Activated CD8-positive, alpha-beta memory T cell treated with anti-CD3 and anti-CD28 coated beads for 24 hours (primary cell): Measurements from ENCODE around the gene YBEY.

Experiments
- DNase-seq: peaks from one replicate; pipeline ENCODE4 v3.0.0-alpha.2; 2020

YBEY gene

GRCh38 chr21:46265736-46266525 lies 20.2 kb upstream of the YBEY start:
- no peak for DNase-seq

- DNase-seq: no peak
These were observed 19.2 kb upstream of the YBEY start for GRCh38 chr21:46266946-46267345.

GRCh38 chr21:46268371-46268770 lies 17.8 kb upstream of the YBEY start:
- no peak for DNase-seq

GRCh38 chr21:46269466-46269865 lies 16.7 kb upstream of the YBEY start:
- DNase-seq: no peak

GRCh38 chr21:46273341-46273740 lies 12.8 kb upstream of the YBEY start:
- DNase-seq: no peak

DNA sequence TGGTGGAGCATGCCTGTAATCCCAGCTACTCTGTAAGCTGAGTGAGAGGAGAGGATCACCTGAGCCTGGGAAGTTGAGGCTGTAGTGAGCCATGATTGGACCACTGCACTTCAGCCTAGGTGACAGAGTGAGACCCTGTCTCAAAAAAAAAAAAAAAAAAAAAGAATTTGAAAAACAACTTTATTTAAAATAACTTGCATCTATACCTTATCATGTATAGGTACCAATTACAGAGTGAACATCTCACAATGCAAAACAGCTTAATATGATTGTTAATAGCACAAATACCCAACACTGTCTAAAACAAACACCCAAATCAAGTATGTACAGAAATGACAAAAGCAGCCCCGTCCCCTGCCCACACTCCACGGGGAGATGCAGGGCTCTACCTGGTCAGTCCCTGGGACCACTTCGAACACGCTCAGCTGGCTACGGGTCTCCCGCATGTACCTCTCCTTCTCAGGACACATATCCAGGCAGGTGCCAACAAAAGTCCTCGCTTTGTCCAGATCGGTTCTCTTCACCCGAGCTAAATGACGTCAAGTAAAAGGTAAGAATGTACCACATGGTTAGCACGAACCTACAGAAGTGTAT lies 11.2 kb upstream of the YBEY start:
- DNase-seq: no peak

GRCh38 chr21:46284077-46284644 lies 2.0 kb upstream of the YBEY start:
- no peak for DNase-seq

- no peak for DNase-seq
These were observed 1.4 kb upstream of the YBEY start for GRCh38 chr21:46284733-46285132.

GRCh38 chr21:46285206-46285661 lies 908 bp upstream of the YBEY start, which contains the start of gene MCM3AP:
Gene MCM3AP (minus strand): TSS chr21:46285611. CDS start chr21:46285286, 325 bp downstream.
- DNase-seq: no peak

- no peak for DNase-seq
These were observed 483 bp downstream of the YBEY start for GRCh38 chr21:46286648-46287002.

DNA sequence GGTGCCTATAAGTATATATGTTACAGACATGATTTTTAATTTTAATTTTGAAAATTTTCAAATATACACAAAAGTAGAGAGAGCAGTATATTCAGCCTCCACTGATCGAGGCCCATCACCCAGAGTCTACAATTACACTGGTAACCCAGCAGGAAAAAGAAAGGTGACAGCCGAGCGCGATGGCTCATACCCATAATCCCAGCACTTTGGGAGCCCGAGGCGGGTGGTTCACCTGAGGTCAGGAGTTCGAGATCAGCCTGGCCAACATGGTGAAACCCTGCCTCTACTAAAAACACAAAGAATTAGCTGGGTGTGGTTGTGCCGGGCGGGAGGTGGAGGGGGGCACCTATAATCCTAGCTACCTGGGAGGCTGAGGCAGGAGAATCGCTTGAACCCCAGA lies 1.4 kb downstream of the YBEY start:
- no peak for DNase-seq

DNA sequence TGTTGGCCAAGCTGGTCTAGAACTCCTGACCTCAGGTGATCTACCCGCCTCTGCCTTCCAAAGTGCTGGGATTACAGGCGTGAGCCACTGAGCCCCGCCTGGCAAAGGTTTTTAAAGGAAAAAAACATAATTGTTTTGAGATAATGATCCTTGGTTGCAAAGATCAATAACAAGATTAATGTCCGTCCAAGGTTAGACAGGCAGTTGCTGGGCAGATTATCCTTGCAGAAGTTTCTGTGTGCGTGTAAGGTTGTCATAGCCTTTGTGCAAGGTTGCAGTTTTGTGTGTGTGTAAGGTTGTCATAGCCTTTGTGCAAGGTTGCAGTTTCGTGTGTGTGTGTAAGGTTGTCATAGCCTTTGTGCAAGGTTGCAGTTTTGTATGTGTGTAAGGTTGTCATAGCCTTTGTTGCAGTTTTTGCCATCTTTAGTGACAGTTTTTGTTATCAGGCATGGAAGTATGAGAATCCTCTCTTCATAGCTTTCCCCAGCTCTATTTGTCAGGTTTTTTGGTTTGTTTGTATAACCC lies 3.6 kb downstream of the YBEY start:
- DNase-seq: no peak

- no peak for DNase-seq
These were observed 5.4 kb downstream of the YBEY start for GRCh38 chr21:46291561-46291960.

DNA sequence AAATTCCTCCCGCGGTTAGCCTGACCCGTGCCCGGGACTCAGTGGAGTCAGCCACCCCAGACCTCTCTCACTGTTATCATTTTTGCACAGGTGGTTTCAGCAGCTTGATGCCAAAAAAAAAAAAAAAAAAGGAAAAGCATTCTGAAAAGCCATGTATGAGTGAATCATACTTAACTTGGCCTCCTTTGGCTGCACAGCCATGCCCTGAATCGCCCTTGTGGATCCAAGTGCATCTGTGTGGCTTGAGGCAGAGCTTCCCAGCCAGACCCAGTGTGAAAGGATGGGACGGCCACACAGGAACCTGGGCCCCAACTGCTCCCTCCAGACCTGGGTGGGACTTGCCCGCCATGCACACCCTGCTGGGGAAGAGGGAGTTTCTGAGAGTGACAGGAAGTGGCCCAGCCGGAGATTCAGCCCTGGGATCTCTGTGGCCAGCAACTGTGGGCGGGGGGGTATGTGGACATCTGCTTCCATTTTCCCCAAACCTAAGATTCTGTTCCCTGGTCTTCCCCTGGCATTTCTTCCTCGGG lies 8.6 kb downstream of the YBEY start:
- no peak for DNase-seq

GRCh38 chr21:46295177-46295770 lies 9.1 kb downstream of the YBEY start:
- no peak for DNase-seq

DNA sequence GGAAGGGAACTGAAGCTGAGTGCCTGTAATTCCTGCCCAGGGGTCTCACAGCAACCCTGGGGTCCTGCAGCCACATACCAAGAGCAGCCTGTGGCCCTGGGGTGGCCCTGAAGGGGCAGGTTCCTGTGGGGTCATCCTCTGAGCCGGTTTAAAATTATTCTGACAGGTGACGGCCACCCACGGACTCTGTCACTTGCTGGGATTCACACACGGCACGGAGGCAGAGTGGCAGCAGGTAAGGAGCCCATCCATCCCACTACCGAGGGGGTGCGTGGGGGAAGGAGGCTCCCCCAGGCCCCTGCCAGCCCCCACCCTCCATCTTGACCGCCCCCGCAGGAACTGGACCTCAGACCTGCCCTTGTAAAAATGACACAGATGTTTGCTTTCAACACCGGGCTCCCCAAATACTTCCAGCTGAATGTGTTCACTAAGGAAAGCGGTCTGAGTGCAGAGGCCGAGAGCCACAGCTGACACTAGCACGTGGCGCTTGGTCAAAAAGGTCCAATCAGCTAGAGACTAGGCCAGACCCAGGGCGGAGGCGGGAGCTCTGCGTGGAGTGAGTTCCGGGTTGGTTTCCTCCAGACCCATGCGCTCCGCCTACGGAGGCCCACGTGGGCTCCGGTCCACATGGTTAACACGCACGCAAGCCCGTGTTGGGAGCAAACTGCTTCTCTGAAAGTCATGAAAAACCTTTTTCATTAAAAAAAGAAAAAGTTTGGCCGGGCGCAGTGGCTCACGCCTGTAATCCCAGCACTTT lies 10.0 kb downstream of the YBEY start:
- peak; percentile 79 for DNase-seq

GRCh38 chr21:46297338-46298271 lies 11.5 kb downstream of the YBEY start:
- DNase-seq: peak; percentile 70

- DNase-seq: no peak
These were observed 13.0 kb downstream of the YBEY start for GRCh38 chr21:46299167-46299566.

- DNase-seq: no peak
These were observed 15.6 kb downstream of the YBEY start for GRCh38 chr21:46301759-46302158.

DNA sequence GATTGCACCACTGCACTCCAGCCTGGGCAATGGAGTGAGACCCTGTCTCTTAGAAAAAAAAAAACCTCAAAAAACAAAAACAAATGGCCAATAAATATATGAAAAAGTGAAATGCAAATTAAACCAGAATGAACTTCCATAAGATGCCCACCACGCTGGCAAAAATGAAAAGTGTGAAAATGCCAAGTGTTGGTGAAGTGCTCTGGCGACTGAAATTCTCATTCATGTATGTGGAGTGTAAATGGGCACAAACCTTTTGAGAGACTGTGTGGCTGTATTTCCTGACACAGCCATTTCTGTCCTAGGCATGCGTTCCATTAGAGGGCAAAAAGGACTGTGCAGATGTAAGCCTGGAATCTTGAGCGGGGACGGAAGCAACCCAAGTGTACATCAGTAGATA lies 18.3 kb downstream of the YBEY start:
- DNase-seq: no peak

- DNase-seq: no peak
These were observed 18.8 kb downstream of the YBEY start for GRCh38 chr21:46304955-46305354.
